Tibial artery (tissue), 4 donors: ENCODE measurements around the gene PPHLN1.
"Not testable (repeated sequence)": the region's sequence is repeated elsewhere in the genome, so short reads cannot be mapped to it uniquely, and the experiment has no call there.

Experiments
- DNase-seq, 2 donors: peaks; one replicate each; pipeline ENCODE4 v3.0.0-alpha.2; 2019
- H3K27ac ChIP-seq, 2 donors: fragments of 200-600 bp; sonication (generic) in 1 of 2; 1 replicate in 1 of 2; 2 replicates in 1 of 2; pipeline ENCODE4 v1.5.1; 2018 to 2019; ENCODE audit warnings: mild to moderate bottlenecking in 1 of 2
- H3K27me3 ChIP-seq, 2 donors: fragments of 200-600 bp; sonication (generic) in 1 of 2; one replicate each; pipeline versions ENCODE4 v1.5.1 to v1.6.0; 2016 to 2019
- H3K36me3 ChIP-seq, 3 donors: fragments of 200-600 bp; sonication (generic) in 2 of 3; one replicate each; pipeline ENCODE4 v1.5.1; 2016 to 2019; ENCODE audit warnings: mild to moderate bottlenecking in 2 of 3
- H3K4me1 ChIP-seq, 4 donors: fragments of 200-600 bp; sonication (generic) in 2 of 4; 1 replicate in 3 of 4; 2 replicates in 1 of 4; pipeline ENCODE4 v1.5.1; 2016 to 2019
- H3K4me3 ChIP-seq, 2 donors: fragments of 200-600 bp; sonication (generic) in 1 of 2; 1 replicate in 1 of 2; 2 replicates in 1 of 2; pipeline ENCODE4 v1.5.1; 2018 to 2019; ENCODE audit warnings: mild to moderate bottlenecking in 2 of 2
- H3K9me3 ChIP-seq, 3 donors: fragments of 200-600 bp; sonication (generic) in 1 of 3; one replicate each; pipeline ENCODE4 v1.5.1; 2016 to 2019
- intact Hi-C: fragments of 100-400 bp; cut with DNase I; formaldehyde crosslinking; loops from one replicate; pipeline ENCODE4 v1.15.0; 2023; ENCODE audit warnings: low total_unique reads
- TF ChIP-seq, protein P1 (sequence below), 2 experiments: fragments of 200-600 bp in 1 of 2; fragments of 450-650 bp in 1 of 2; IDR thresholded peaks; one replicate each; pipeline ENCODE4 v1.5.1; 2017 to 2019; ENCODE audit warnings: antibody characterized with exemption in 2 of 2, mild to moderate bottlenecking in 1 of 2, moderate library complexity in 1 of 2

PPHLN1 gene

GRCh38 chr12:42346403-42347002 is 20.5 kb downstream of the PPHLN1 start:
- Histone ChIP-seq H3K27me3 (no peaks in the 10 kb centered on the region), H3K36me3 (no peaks in the 10 kb centered on the region), H3K9me3 (no peaks in the 10 kb centered on the region), H3K4me3 (no peak overlapping the region), H3K4me1 (peaks cover 0 to 10% (median 0%) of the 10 kb centered on the region in 4 donors), H3K27ac (no peak overlapping the region)
- TF ChIP-seq, protein P1, sequence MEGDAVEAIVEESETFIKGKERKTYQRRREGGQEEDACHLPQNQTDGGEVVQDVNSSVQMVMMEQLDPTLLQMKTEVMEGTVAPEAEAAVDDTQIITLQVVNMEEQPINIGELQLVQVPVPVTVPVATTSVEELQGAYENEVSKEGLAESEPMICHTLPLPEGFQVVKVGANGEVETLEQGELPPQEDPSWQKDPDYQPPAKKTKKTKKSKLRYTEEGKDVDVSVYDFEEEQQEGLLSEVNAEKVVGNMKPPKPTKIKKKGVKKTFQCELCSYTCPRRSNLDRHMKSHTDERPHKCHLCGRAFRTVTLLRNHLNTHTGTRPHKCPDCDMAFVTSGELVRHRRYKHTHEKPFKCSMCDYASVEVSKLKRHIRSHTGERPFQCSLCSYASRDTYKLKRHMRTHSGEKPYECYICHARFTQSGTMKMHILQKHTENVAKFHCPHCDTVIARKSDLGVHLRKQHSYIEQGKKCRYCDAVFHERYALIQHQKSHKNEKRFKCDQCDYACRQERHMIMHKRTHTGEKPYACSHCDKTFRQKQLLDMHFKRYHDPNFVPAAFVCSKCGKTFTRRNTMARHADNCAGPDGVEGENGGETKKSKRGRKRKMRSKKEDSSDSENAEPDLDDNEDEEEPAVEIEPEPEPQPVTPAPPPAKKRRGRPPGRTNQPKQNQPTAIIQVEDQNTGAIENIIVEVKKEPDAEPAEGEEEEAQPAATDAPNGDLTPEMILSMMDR (IDR thresholded peaks at IDR 0.05): no peak
- intact Hi-C loops: no loop called here
- DNase-seq: no peak

- DNase-seq: not testable (repeated sequence)
Measured at GRCh38 chr12:42349119-42350020, 23.4 kb downstream of the PPHLN1 start.

GRCh38 chr12:42350021-42350407 is 24.0 kb downstream of the PPHLN1 start:
- peaks cover 0 to 15% (median 8%) of the 10 kb centered on the region in 3 donors for H3K36me3 ChIP-seq
- H3K27me3 ChIP-seq, H3K9me3 ChIP-seq, intact Hi-C loops, H3K4me3 ChIP-seq, H3K4me1 ChIP-seq, DNase-seq, H3K27ac ChIP-seq: not testable (repeated sequence)

More at GRCh38 chr12:42349119-42350020, 23.4 kb downstream of the PPHLN1 start:
- H3K4me1 ChIP-seq, intact Hi-C loops, H3K27me3 ChIP-seq, H3K4me3 ChIP-seq, H3K9me3 ChIP-seq, H3K27ac ChIP-seq: not testable (repeated sequence)
- peaks cover 0 to 15% (median 8%) of the 10 kb centered on the region in 3 donors for H3K36me3 ChIP-seq

DNA sequence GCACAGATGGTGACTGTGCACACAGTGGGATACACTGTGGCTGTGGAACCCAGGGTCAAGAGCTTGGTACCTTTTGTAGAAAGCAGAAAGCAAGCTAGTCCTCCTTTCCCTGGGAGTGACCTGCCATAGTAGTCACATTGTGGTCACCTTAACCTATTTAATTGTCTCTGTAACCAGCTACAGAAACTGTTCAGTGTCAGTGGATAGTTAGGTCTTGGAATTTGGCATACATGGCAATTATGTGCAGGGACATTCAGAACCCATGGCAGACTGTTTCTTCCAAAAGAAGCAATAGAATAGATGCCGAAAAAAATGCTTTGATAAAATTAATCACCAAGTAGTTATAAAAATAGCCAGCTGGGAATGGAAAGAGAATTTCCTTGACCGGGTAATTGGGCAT is 30.4 kb downstream of the PPHLN1 start:
- no peak for DNase-seq
- no peak overlapping the region for H3K27ac ChIP-seq
- H3K36me3 ChIP-seq: peaks cover 7 to 24% (median 8%) of the 10 kb centered on the region in 3 donors
- intact Hi-C loops: no loop called here
- TF ChIP-seq, protein P1 (IDR thresholded peaks at IDR 0.05): no peak
- H3K4me1 ChIP-seq: peaks cover 0 to 6% (median 0%) of the 10 kb centered on the region in 4 donors
- no peaks in the 10 kb centered on the region for H3K27me3 ChIP-seq
- H3K4me3 ChIP-seq: no peak overlapping the region
- no peaks in the 10 kb centered on the region for H3K9me3 ChIP-seq

DNA sequence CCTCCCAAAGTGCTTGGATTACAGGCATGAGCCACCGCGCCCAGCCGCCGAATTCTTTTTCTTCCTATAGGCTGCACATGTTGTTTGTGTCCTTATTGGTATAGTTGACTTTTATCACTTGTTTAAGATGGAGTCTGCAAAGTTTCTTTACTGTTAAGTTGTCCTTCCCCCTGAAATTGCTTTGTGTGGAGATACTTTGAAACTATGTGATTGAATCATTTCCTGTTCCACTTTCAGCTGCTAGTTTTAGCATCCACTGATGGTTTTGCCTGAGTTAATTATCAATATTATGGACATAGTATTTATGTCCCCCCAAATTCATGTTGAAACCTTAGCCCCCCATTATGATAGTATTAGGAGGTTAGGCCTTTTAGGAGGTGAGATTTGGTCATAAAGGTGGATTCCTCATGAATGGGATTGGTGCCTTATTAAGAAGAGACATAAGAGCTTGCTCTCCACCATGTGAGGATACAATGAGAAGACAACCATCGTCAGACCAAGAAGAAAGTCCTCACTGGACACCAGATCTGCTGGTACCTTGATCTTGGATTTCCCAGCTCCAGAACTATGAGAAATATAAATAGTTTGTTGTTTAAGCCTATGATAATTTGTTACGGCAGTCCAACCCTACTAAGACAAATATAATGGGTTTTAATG is 34.9 kb downstream of the PPHLN1 start:
- TF ChIP-seq, protein P1 (IDR thresholded peaks at IDR 0.05): no peak
- H3K27ac ChIP-seq: no peak overlapping the region
- DNase-seq: no peak
- intact Hi-C loops: no loop called here
- peaks cover 0 to 6% (median 0%) of the 10 kb centered on the region in 4 donors for H3K4me1 ChIP-seq
- H3K4me3 ChIP-seq: no peak overlapping the region
- peaks cover 0 to 8% (median 7%) of the 10 kb centered on the region in 3 donors for H3K36me3 ChIP-seq
- H3K27me3 ChIP-seq: no peaks in the 10 kb centered on the region
- no peaks in the 10 kb centered on the region for H3K9me3 ChIP-seq

DNA sequence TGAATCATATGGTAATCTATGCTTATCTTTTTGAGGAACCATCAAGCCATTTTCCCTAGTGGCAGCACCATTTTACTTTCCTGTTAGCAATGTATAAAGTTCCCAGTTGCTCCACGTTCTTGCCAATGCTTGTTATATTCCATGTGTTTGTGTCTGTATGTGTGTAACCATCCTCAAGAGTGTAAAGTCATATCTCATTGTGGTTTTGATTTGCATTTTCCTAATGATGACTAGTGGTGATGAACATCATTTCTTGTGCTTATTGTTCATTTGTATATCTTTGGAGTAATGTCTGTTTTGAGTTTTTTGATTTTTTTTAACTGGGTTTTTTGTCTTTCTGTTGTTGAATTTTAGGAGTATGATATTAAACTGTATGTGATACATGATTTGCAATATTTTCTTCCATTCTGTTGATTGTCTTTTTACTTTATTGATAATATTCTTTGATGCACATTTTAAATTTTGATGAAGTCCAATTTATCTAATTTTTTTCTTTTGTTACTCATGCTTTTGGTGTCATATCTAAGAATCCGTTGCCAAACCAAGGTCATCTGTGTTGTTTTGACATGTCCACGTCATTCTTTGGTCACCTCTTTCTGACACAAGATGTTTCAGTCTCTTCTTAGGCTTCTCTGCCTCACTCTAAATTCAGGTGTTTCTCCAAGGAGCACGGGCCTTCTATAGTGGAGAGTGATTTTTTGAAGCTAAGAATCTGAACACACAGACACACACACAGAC is 36.1 kb downstream of the PPHLN1 start:
- no peak for DNase-seq
- Histone ChIP-seq H3K36me3 (peaks cover 0 to 8% (median 0%) of the 10 kb centered on the region in 3 donors), H3K27me3 (no peaks in the 10 kb centered on the region), H3K9me3 (no peaks in the 10 kb centered on the region), H3K27ac (no peak overlapping the region), H3K4me3 (no peak overlapping the region), H3K4me1 (peaks cover 0 to 6% (median 0%) of the 10 kb centered on the region in 4 donors)
- TF ChIP-seq, protein P1 (IDR thresholded peaks at IDR 0.05): no peak
- intact Hi-C loops: no loop called here
